ENCODE data around the gene CUL1. TPM values are rescaled to one million over a fixed set of nuclear protein-coding genes. Genes with fewer than 3 reads are reported as not detected.

CUL1 gene
- total RNA-seq, 2 experiments from 2014 or later = 60.6 to 61.2 TPM

DNA sequence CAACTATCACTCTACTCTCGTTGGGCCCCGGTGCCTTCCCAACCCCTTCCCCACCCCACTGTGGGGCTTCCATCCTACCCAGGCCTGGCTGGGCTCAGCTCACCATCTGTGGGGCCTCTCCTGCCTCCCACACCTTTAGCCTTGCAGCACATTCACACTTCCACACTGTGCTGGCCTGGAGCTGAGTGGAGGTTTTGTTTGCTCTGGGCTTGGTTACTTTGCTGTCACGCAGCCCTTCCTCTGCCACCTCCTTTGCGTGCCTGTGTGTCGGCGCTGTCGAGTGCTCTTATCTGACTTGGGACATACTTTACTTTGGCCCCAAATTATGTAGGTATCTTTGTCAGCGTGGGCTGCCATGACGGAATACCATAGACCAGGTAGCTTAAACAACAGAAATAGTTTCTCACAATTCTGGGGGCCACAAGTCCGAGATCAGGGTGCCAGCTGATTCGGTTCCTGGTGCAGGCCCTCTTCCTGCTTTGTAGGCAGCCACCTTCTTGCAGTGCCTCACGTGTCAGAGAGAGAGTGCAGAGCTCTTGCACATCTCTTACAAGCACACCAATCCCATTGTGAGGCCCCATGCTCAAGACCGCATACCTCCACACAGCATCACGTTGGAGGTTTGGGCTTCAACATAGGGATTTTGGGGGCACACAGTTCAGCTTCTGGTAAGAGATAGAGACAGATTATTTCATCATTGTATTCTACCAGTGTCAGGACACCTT lies 89.0 kb downstream of the CUL1 start:
- H3K4me1 Mint-ChIP-seq (ENCODE audit: low read depth) = no peaks in the 10 kb centered on the region
- POLR2A ChIA-PET = interaction anchor here (0.9 kb wide), 1 partner anchor 14 kb away, joined by 3 read pairs; no protein-coding TSS in a partner anchor
- H3K27ac Mint-ChIP-seq = no peak overlapping the region
- no peak for ATAC-seq
- TF ChIP-seq, protein P1, sequence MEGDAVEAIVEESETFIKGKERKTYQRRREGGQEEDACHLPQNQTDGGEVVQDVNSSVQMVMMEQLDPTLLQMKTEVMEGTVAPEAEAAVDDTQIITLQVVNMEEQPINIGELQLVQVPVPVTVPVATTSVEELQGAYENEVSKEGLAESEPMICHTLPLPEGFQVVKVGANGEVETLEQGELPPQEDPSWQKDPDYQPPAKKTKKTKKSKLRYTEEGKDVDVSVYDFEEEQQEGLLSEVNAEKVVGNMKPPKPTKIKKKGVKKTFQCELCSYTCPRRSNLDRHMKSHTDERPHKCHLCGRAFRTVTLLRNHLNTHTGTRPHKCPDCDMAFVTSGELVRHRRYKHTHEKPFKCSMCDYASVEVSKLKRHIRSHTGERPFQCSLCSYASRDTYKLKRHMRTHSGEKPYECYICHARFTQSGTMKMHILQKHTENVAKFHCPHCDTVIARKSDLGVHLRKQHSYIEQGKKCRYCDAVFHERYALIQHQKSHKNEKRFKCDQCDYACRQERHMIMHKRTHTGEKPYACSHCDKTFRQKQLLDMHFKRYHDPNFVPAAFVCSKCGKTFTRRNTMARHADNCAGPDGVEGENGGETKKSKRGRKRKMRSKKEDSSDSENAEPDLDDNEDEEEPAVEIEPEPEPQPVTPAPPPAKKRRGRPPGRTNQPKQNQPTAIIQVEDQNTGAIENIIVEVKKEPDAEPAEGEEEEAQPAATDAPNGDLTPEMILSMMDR (IDR thresholded peaks at IDR 0.05) = no peak
- CTCF ChIA-PET = interaction anchor here (0.8 to 1.0 kb wide), 2 partner anchors 14 to 69 kb away, joined by 3 read pairs; no protein-coding TSS in a partner anchor
- DNase-seq = no peak
- H3K9me3 Mint-ChIP-seq = no peaks in the 10 kb centered on the region
- H3K27me3 Mint-ChIP-seq = no peaks in the 10 kb centered on the region
- H3K4me3 Mint-ChIP-seq = no peak overlapping the region
- intact Hi-C loops (cut with micrococcal nuclease) = no loop called here
- H3K36me3 Mint-ChIP-seq (ENCODE audit: low read depth) = peaks cover 48% of the 10 kb centered on the region

DNA sequence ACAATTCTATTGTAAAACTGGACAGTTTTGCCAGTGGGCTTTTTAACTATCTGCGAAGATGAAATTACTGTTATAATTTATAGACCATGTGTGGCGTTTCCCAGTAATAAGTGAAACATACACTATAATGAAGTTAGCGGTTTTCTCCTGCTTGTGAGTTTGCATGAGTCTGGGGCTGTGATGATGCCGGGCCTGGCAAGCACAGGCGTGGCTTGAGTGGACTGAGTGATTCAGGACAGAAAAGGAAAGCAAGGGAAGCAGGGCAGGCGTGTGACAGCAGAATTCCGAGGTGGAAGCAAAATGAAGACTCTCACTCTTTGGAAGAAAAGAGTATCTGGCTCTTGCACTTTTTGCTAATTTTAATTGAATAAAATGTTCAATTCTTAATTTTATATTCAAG lies 90.5 kb downstream of the CUL1 start:
- ChIA-PET CTCF (interaction anchor here (1.2 to 1.7 kb wide), 2 partner anchors 10 to 174 kb away, joined by 3 to 4 read pairs; no protein-coding TSS in a partner anchor), POLR2A (no interaction called here)
- no peak overlapping the region for H3K27ac Mint-ChIP-seq
- DNase-seq = no peak
- peaks cover 51% of the 10 kb centered on the region for H3K36me3 Mint-ChIP-seq (ENCODE audit: low read depth)
- TF ChIP-seq, protein P1 (IDR thresholded peaks at IDR 0.05) = no peak
- no peaks in the 10 kb centered on the region for H3K4me1 Mint-ChIP-seq (ENCODE audit: low read depth)
- ATAC-seq = no peak
- H3K9me3 Mint-ChIP-seq = no peaks in the 10 kb centered on the region
- no peak overlapping the region for H3K4me3 Mint-ChIP-seq
- intact Hi-C loops (cut with micrococcal nuclease) = no loop called here
- no peaks in the 10 kb centered on the region for H3K27me3 Mint-ChIP-seq

DNA sequence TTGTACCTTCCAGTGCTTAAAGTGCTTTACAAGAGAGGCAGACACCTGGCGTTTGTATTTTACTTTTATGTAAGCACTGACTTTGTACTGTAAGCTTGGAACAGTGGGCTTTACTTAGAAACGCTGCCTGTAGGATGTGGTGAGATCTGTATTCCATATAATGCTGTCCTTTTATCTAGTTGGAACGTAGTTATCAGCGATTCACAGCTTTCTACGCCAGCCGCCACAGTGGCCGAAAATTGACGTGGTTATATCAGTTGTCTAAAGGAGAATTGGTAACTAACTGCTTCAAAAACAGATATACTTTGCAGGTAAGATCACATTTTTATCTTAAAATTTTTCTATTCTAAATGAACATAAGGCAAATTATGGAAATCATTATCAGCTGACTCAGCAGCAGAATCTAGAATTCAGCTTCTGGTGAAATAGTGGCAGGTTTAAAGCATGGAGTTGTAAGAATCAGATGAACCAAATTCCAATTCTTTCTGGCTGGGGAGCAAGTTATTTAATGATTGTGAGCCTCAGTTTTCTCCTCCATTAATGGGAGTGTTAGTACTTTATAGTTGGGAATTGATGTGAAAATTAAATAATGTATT lies 91.5 kb downstream of the CUL1 start:
- intact Hi-C loops (cut with micrococcal nuclease) = no loop called here
- H3K9me3 Mint-ChIP-seq = no peaks in the 10 kb centered on the region
- H3K4me3 Mint-ChIP-seq = no peak overlapping the region
- DNase-seq = no peak
- peaks cover 55% of the 10 kb centered on the region for H3K36me3 Mint-ChIP-seq (ENCODE audit: low read depth)
- ATAC-seq = no peak
- TF ChIP-seq, protein P1 (IDR thresholded peaks at IDR 0.05) = no peak
- ChIA-PET POLR2A (interaction anchor here (1.6 kb wide), 1 partner anchor 10 kb away, joined by 4 read pairs; no protein-coding TSS in a partner anchor), CTCF (interaction anchor here (1.2 to 1.7 kb wide), 3 partner anchors 9 to 173 kb away, joined by 3 to 4 read pairs (median 3); no protein-coding TSS in a partner anchor)
- H3K4me1 Mint-ChIP-seq (ENCODE audit: low read depth) = no peaks in the 10 kb centered on the region
- H3K27me3 Mint-ChIP-seq = no peaks in the 10 kb centered on the region
- H3K27ac Mint-ChIP-seq = no peak overlapping the region

DNA sequence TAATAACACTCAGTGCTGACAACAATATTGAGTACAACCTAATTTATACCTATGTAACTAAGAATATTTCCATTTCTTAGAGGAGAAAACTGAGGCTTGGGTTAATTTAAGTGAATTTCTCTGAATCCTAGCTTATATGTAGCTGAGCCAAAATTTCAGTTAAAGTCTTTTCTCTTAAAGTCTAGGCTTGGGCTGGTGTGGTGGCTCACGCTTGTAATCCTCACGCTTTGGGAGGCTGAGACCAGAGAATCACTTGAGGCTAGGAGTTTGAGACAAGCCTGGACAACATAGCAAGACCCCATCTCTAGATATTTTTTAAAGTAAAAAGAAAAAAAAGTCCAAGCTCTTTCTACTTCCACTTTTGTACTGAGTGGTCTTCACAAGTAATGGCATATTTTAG lies 92.1 kb downstream of the CUL1 start:
- ATAC-seq (no peak), DNase-seq (no peak)
- no peak overlapping the region for H3K4me3 Mint-ChIP-seq
- no peaks in the 10 kb centered on the region for H3K9me3 Mint-ChIP-seq
- TF ChIP-seq, protein P1 (IDR thresholded peaks at IDR 0.05) = no peak
- intact Hi-C loops (cut with micrococcal nuclease) = no loop called here
- ChIA-PET CTCF (interaction anchor here (0.9 to 1.7 kb wide), 3 partner anchors 9 to 66 kb away, joined by 3 to 4 read pairs (median 4); no protein-coding TSS in a partner anchor), POLR2A (interaction anchor here (1.6 kb wide), 1 partner anchor 9 kb away, joined by 4 read pairs; no protein-coding TSS in a partner anchor)
- no peaks in the 10 kb centered on the region for H3K4me1 Mint-ChIP-seq (ENCODE audit: low read depth)
- H3K36me3 Mint-ChIP-seq (ENCODE audit: low read depth) = peaks cover 52% of the 10 kb centered on the region
- H3K27me3 Mint-ChIP-seq = no peaks in the 10 kb centered on the region
- no peak overlapping the region for H3K27ac Mint-ChIP-seq

DNA sequence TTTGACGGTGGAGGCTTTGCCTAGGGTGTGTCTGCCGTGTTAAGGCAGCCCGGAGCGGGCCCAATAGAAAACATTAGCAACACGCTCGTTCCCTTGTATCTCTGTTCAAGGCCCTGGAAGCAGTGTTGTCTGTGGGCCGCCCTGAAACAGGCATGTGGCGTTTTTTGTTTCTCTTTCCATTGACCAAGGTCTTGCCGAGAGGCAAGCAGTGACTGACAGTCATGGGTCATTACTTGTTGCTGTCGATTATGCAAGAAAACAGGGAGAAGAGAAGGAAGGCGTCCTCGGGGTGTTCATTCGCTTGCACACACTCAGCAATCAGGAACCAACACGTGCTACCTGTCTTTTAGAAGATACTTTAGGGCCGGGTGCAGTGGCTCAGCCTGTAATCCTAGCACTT lies 92.8 kb downstream of the CUL1 start:
- intact Hi-C loops (cut with micrococcal nuclease) = no loop called here
- Mint-ChIP-seq H3K27me3 (no peaks in the 10 kb centered on the region), H3K4me3 (no peak overlapping the region), H3K36me3 (ENCODE audit: low read depth) (peaks cover 53% of the 10 kb centered on the region), H3K27ac (no peak overlapping the region), H3K4me1 (ENCODE audit: low read depth) (no peaks in the 10 kb centered on the region), H3K9me3 (no peaks in the 10 kb centered on the region)
- no peak for ATAC-seq
- DNase-seq = no peak
- POLR2A ChIA-PET = interaction anchor here (1.6 kb wide), 1 partner anchor 8 kb away, joined by 4 read pairs; no protein-coding TSS in a partner anchor
- CTCF ChIA-PET = interaction anchor here (0.9 to 1.2 kb wide), 3 partner anchors 18 to 65 kb away, joined by 3 to 4 read pairs (median 3); no protein-coding TSS in a partner anchor
- TF ChIP-seq, protein P1 (IDR thresholded peaks at IDR 0.05) = no peak
